Erythroblast (primary cell): Measurements from ENCODE around the gene CISH.

Source experiments
- DNase-seq, 2 experiments: peaks; one replicate each; lab custom pipeline; 2025; lab: John Stamatoyannopoulos, UW
- GATA1 ChIP-seq: IDR thresholded peaks from 2 replicates; pipeline ENCODE4 v1.6.1; 2011; ENCODE audit warnings: low read depth, mild to moderate bottlenecking, control low read depth, low read length, moderate library complexity
- POLR2A ChIP-seq: IDR thresholded peaks from 2 replicates; pipeline ENCODE4 v1.6.1; 2011; ENCODE audit warnings: mild to moderate bottlenecking, low read length

The CISH gene

GRCh38 chr3:50587806-50588758, 23.5 kb downstream of the CISH start:
- peak; percentile 27 to 54 for DNase-seq
- TF ChIP-seq POLR2A (peak; percentile 46), GATA1 (no peak)

- TF ChIP-seq GATA1 = no peak
- TF ChIP-seq POLR2A = peak; percentile 7
- DNase-seq = no peak
Observed at GRCh38 chr3:50587373-50587772, 24.2 kb downstream of the CISH start.

GRCh38 chr3:50586763-50587070, 24.9 kb downstream of the CISH start:
- TF ChIP-seq POLR2A (no peak), GATA1 (no peak)

DNA sequence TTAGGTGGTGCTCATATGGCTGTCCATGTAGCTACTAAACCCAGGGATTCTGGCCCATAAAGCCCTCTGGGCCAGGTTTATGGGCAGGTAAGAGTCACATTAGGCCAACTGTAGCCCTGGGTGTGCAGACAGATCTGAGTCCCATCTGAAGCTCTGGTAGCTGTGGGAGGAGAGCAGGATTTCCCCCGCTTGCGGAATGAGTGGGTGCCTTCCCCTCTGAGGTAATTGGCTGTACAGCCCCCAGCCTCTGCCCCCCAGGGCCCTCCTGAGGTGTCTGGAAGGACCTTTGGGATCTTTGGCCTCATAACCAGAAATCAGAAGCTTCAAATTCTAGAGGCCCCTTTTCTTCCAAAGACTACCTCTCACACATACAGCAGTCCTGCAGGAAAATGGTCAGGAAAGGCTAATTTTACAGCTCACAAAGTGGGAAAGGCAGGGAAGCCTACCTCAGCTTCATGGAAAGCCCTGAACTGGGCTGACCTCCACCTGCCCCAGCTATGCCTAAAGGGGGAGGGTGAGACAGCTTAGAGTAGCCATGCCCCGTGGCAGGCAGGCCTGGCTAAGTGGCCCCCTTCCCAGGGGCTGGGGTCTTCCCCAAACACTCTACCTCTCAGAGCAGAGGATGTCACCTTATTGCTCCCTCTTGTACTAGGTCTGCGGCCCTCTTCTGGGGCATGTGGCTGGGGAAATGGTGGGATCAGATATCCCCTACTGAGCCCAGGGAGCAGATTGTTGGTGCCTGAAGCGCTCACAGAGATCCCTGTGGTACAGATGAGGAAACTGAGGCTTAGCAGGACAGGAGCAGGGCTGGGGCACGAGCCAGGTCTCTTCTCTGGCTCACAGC, 25.4 kb downstream of the CISH start:
- DNase-seq = no peak

More at GRCh38 chr3:50586763-50587070, 24.9 kb downstream of the CISH start:
- no peak for DNase-seq

DNA sequence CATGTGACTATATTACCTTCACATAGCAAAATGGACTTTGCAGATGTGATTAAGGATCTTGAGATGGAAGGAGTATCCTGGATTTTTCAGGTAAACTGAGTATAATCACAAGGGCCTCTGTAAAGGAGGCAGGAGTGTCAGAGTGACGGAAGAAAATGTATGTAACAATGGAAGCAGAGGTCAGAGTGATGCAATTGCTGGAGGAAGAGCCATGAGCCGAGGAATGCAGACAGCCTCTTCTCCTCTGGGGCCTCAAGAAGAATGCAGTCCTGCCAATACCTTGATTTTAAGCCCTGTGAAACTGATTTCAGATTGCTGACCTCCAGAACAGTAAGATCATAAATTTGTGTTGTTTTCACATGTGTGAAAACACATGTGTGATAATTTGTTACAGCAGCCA, 27.2 kb downstream of the CISH start:
- TF ChIP-seq POLR2A = no peak
- TF ChIP-seq GATA1 = no peak
- no peak for DNase-seq

More for the DNA sequence above, 25.4 kb downstream of the CISH start:
- no peak for TF ChIP-seq GATA1
- TF ChIP-seq POLR2A = no peak

GRCh38 chr3:50583897-50584296, 27.7 kb downstream of the CISH start:
- DNase-seq = no peak

DNA sequence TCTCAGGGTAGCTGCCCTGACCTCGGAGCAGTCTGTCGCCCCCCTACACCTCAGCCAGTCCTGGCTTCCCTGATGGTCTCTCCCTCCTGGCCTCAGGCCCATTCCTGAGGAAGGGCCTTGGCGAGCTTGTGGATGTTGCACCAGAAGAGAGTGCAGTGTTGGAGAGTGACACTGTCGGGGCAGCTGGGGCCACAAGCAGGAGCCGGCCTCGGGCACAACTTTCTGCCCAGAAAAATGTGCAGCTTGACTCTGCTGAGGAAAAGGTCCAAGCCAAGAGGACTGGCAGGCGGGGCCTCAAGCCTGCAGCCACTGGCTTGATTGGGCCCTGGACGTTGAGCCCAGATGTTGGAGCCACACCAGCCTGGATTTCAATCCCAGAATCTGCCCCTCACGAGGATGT, 29.5 kb downstream of the CISH start:
- no peak for DNase-seq

More at GRCh38 chr3:50583897-50584296, 27.7 kb downstream of the CISH start:
- no peak for TF ChIP-seq POLR2A
- no peak for TF ChIP-seq GATA1

GRCh38 chr3:50581459-50581842, 30.1 kb downstream of the CISH start:
- DNase-seq = no peak
- no peak for TF ChIP-seq POLR2A
- no peak for TF ChIP-seq GATA1

More for the DNA sequence above, 29.5 kb downstream of the CISH start:
- TF ChIP-seq POLR2A (no peak), GATA1 (no peak)

DNA sequence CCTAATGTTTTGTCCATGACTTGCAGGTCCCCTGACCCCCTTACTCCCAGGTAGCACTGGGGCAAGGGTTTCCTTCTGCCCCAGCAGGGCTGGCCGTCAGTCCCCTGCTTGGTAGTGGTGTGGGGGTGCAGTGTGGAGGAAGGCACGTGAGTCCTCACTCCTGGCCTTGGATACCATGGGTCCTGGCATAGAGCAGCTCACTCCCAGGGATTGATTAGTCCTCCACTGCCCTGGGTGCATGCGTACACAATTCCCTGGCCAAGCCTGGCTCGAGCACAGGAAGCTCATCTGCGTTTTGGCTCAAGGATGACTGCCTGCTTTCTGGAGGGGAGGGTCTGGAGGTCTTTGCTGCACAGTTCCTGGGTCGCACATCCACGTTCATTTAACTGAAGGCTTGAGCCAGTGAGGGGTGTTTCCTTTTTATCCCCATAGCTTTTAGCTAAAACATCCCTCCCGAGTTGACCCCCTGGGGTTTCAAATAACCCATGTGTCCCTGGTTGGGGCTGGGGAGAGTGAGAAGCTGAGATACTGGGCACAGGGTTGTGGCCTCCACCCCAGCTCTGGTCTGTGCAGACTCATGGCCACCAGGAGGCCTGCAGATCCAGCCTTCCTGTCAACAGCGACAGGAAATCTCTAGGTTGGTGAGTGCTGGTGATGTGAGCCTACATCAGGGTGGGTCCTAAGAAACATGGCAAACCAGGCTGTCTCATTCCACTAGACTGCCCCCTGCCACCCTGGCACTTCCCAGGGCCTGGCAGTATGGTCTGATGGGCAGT, 30.7 kb downstream of the CISH start:
- no peak for TF ChIP-seq POLR2A
- TF ChIP-seq GATA1 = no peak
- peak in 1 of 2 experiments; percentile 13 for DNase-seq

DNA sequence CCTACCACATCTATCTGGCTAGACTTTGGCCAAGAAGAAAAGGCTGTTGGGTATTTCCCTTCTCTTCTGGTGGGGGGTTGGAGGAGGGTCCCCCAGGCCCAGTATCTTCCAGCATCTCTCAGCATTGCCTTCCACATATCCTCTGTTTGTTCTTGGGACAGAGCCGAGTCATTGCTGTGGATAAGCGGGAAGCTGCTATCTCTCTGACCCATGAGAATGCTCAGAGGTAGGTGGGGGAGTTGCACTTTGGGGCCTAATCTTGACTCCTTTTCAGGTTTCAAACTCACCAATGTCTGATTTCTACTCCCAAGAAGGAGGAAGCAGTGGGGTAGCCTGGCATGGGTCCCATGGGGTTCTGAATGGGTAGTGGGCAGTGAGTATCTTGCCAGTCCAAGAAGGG, 34.2 kb downstream of the CISH start:
- TF ChIP-seq POLR2A (no peak), GATA1 (no peak)
- no peak for DNase-seq

- TF ChIP-seq POLR2A (no peak), GATA1 (no peak)
- no peak for DNase-seq
Observed at GRCh38 chr3:50575372-50575771, 36.2 kb downstream of the CISH start.

DNA sequence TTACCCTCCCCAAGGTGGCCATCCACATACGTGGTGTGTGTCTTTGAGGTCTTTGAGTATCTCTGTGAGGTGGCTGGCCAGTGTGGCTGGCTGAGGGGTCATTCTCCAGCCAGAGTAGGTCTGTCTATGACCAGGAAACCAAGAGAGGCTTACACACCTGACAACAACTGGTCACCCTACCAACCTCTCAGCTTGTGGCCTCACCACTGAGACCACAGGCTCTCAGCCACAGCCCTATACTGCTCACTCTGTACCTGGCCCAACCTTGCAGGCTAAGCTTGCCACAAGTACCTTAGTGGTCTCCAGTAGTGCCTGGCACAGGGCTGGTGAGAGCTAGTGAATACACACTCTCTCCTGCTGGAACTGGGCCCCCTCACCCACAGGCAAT, 37.1 kb downstream of the CISH start:
- TF ChIP-seq POLR2A (no peak), GATA1 (no peak)
- no peak for DNase-seq
